ENCODE results near the gene PLCH2.

DNA sequence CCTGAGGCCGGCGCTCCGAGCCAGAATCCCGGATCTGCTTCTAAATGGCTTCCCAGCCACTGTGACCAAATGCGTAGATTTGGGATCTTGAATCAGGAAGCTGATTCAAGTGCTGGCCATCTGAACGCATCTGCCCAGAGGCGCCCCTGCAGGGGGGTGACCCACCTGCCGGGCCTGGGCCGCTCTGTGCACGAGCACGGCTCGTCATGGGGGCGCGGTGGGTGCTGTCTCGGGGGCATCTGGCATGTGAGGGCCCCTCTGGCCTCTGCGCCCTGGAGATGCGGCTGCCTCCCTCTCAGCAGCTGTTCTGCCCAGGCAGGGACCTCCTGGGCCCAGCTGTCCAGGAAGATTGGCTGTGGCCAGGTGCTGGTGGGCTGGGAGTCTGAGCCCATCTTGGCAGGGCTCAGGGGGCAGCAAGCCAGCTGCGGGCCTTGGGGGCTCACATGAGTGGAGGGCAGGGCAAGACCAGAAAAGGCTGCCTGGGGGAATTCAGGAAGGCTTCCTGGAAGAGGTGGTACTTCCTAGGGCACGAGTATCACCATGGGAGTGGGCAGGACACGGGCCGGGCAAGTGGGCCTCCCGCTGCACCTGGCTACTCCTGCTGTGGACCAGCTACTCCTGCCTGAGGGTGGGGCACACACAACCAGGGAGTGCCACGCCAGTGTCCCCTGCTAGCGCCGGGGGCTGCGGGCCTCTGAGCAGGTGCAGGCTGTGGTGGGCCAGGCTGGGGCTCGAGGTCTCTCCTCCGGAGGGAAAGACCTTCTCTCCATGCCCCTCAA lies 25.1 kb downstream of the PLCH2 start:
- TF ChIP-seq, protein P1, sequence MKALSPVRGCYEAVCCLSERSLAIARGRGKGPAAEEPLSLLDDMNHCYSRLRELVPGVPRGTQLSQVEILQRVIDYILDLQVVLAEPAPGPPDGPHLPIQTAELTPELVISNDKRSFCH (CRISPR knock-in tag; IDR thresholded peaks at IDR 0.05): no peak
- TF ChIP-seq, protein P1 (tag; IDR thresholded peaks at IDR 0.05): no peak
- TF ChIP-seq, protein P2, sequence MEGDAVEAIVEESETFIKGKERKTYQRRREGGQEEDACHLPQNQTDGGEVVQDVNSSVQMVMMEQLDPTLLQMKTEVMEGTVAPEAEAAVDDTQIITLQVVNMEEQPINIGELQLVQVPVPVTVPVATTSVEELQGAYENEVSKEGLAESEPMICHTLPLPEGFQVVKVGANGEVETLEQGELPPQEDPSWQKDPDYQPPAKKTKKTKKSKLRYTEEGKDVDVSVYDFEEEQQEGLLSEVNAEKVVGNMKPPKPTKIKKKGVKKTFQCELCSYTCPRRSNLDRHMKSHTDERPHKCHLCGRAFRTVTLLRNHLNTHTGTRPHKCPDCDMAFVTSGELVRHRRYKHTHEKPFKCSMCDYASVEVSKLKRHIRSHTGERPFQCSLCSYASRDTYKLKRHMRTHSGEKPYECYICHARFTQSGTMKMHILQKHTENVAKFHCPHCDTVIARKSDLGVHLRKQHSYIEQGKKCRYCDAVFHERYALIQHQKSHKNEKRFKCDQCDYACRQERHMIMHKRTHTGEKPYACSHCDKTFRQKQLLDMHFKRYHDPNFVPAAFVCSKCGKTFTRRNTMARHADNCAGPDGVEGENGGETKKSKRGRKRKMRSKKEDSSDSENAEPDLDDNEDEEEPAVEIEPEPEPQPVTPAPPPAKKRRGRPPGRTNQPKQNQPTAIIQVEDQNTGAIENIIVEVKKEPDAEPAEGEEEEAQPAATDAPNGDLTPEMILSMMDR (IDR thresholded peaks at IDR 0.05 in 2 of 3, conservative IDR thresholded peaks at IDR 0.05 in 1 of 3; ENCODE audit: insufficient read depth in 2 of 3, low read depth in 1 of 3, low read length in 3 of 3): no peak
